ENCODE data around the gene PACRG. TPM values are rescaled to one million over a fixed set of nuclear protein-coding genes. Genes with fewer than 3 reads are reported as not detected.

Gene PACRG
- total RNA-seq, 1 experiment from 2014 or later, result 0.26 TPM

DNA sequence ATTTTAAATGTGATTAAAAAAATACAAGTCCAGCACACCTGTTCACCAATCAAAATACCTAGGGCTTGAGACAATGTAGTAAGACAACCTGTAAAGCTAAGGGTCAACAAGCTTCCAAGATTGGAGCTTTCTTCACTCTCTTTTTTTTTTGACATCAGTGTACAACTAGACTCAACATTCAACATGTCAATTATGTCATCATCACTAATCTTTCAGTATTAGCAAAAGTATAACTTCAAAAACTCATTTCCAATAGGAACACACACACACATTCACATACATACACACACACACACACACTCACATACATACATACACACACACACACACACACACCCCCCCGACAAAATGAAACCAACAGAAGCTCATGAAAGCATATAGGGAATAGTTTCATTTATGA lies 26.2 kb upstream of the PACRG start:
- Histone ChIP-seq H3K4ac (ENCODE audit: low read depth, low read length) (no peak overlapping the region), H3T11ph (ENCODE audit: low read length) (no peak overlapping the region), H3K27ac (ENCODE audit: insufficient read length, low read depth, low read length) (no peak overlapping the region), H3K56ac (ENCODE audit: insufficient read length, low read depth, low read length) (no peak overlapping the region), H2BK5ac (ENCODE audit: insufficient read length, low read length) (no peak overlapping the region), H3K14ac (ENCODE audit: insufficient read depth, low read length) (no peak overlapping the region), H3K18ac (ENCODE audit: insufficient read length, low read depth, low read length) (no peak overlapping the region), H2AFZ (ENCODE audit: low read length) (no peak overlapping the region), H4K8ac (replicated peaks; ENCODE audit: insufficient read length, low read depth, low read length) (no peak overlapping the region), H4K91ac (ENCODE audit: insufficient read length, low read depth, low read length) (no peak overlapping the region), H3K23me2 (ENCODE audit: insufficient read length, low read depth, low read length, poor library complexity, severe bottlenecking) (no peaks in the 10 kb centered on the region), H3K4me1 (ENCODE audit: insufficient read depth, low read length) (no peaks in the 10 kb centered on the region), H4K20me1 (ENCODE audit: control insufficient read depth, insufficient read depth, insufficient read length) (no peaks in the 10 kb centered on the region), H3K4me2 (ENCODE audit: insufficient read depth, insufficient read length, low read length) (no peak overlapping the region), H2BK120ac (ENCODE audit: low read depth, low read length, poor library complexity, severe bottlenecking) (no peak overlapping the region), H2BK15ac (ENCODE audit: low read depth, low read length) (no peak overlapping the region), H3K9me3 (ENCODE audit: control insufficient read depth, low read depth, low read length) (no peaks in the 10 kb centered on the region), H2AK5ac (ENCODE audit: insufficient read length, low read length) (no peak overlapping the region), H2BK12ac (ENCODE audit: insufficient read length, low read depth, low read length) (no peak overlapping the region), H3K79me2 (ENCODE audit: insufficient read depth, low read length) (no peaks in the 10 kb centered on the region), H3K27me3 (ENCODE audit: insufficient read depth, low read length) (no peaks in the 10 kb centered on the region), H3K9ac (ENCODE audit: extremely low read depth, insufficient read length, low read length) (no peak overlapping the region), H4K5ac (ENCODE audit: insufficient read length, low read depth, low read length) (no peak overlapping the region), H3K79me1 (ENCODE audit: insufficient read depth, low read depth, low read length, poor library complexity, severe bottlenecking) (no peaks in the 10 kb centered on the region), H3K23ac (ENCODE audit: insufficient read length, low read depth, low read length) (no peak overlapping the region), H2BK20ac (ENCODE audit: low read depth, low read length, poor library complexity, severe bottlenecking) (no peak overlapping the region)
- H3K27ac Mint-ChIP-seq, result no peak overlapping the region
- no CpG with 5 or more reads among the region's 1 CpG for WGBS (ENCODE audit: extremely low coverage, insufficient read length, low lambda C conversion rate)
- no peaks in the 10 kb centered on the region for H3K36me3 Mint-ChIP-seq (ENCODE audit: insufficient read depth in 1 of 3, low read depth in 3 of 3)
- H3K27me3 Mint-ChIP-seq (ENCODE audit: low read depth), result no peaks in the 10 kb centered on the region
- H3K9me3 Mint-ChIP-seq, result no peaks in the 10 kb centered on the region
- DNase-seq, result no peak
- TF ChIP-seq, protein P1, sequence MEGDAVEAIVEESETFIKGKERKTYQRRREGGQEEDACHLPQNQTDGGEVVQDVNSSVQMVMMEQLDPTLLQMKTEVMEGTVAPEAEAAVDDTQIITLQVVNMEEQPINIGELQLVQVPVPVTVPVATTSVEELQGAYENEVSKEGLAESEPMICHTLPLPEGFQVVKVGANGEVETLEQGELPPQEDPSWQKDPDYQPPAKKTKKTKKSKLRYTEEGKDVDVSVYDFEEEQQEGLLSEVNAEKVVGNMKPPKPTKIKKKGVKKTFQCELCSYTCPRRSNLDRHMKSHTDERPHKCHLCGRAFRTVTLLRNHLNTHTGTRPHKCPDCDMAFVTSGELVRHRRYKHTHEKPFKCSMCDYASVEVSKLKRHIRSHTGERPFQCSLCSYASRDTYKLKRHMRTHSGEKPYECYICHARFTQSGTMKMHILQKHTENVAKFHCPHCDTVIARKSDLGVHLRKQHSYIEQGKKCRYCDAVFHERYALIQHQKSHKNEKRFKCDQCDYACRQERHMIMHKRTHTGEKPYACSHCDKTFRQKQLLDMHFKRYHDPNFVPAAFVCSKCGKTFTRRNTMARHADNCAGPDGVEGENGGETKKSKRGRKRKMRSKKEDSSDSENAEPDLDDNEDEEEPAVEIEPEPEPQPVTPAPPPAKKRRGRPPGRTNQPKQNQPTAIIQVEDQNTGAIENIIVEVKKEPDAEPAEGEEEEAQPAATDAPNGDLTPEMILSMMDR (conservative IDR thresholded peaks at IDR 0.05), result no peak
- H3K4me3 Mint-ChIP-seq, result no peak overlapping the region
- peaks cover 0 to 8% of the 10 kb centered on the region in 2 experiments; a peak in 2 of 4 replicates for H3K4me1 Mint-ChIP-seq
